ENCODE measurements around the gene RBM6. TPM values are rescaled to one million over a fixed set of nuclear protein-coding genes. Genes with fewer than 3 reads are reported as not detected.

Gene RBM6
- total RNA-seq, 4 donors from 2014 or later = 113 to 148 (median 129) TPM

GRCh38 chr3:50102558-50102957 is 162.6 kb downstream of the RBM6 start:
- Histone ChIP-seq H3K9me3 (no peaks in the 10 kb centered on the region), H3K27ac (no peak overlapping the region), H3K27me3 (no peaks in the 10 kb centered on the region), H3K4me1 (peaks cover 7% of the 10 kb centered on the region in 2 donors), H3K36me3 (peaks cover 93 to 97% of the 10 kb centered on the region in 2 donors), H3K4me3 (replicated peaks in 1 of 3) (no peak overlapping the region)
- TF ChIP-seq, protein P1, sequence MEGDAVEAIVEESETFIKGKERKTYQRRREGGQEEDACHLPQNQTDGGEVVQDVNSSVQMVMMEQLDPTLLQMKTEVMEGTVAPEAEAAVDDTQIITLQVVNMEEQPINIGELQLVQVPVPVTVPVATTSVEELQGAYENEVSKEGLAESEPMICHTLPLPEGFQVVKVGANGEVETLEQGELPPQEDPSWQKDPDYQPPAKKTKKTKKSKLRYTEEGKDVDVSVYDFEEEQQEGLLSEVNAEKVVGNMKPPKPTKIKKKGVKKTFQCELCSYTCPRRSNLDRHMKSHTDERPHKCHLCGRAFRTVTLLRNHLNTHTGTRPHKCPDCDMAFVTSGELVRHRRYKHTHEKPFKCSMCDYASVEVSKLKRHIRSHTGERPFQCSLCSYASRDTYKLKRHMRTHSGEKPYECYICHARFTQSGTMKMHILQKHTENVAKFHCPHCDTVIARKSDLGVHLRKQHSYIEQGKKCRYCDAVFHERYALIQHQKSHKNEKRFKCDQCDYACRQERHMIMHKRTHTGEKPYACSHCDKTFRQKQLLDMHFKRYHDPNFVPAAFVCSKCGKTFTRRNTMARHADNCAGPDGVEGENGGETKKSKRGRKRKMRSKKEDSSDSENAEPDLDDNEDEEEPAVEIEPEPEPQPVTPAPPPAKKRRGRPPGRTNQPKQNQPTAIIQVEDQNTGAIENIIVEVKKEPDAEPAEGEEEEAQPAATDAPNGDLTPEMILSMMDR (IDR thresholded peaks at IDR 0.05) = no peak
- TF ChIP-seq POLR2A (IDR thresholded peaks at IDR 0.05) = no peak
- intact Hi-C loops (cut with DNase I) = no loop called here
- 94 to 96% methylated on average over 7 of the region's 7 CpGs for WGBS, 2 donors
- no peak for DNase-seq

GRCh38 chr3:50111757-50112156 is 171.8 kb downstream of the RBM6 start:
- Histone ChIP-seq H3K36me3 (peaks cover 96% of the 10 kb centered on the region in 2 donors), H3K4me3 (replicated peaks in 1 of 3) (no peak overlapping the region), H3K27ac (no peak overlapping the region), H3K4me1 (peaks cover 7% of the 10 kb centered on the region in 2 donors), H3K9me3 (no peaks in the 10 kb centered on the region), H3K27me3 (no peaks in the 10 kb centered on the region)
- TF ChIP-seq POLR2A (IDR thresholded peaks at IDR 0.05) = no peak
- TF ChIP-seq, protein P1 (IDR thresholded peaks at IDR 0.05) = no peak
- WGBS, 2 donors = 92 to 93% methylated on average over 5 of the region's 5 CpGs
- DNase-seq = no peak
- intact Hi-C loops (cut with DNase I) = no loop called here

- Histone ChIP-seq H3K9me3 (no peaks in the 10 kb centered on the region), H3K4me1 (no peaks in the 10 kb centered on the region), H3K4me3 (replicated peaks in 1 of 3) (no peak overlapping the region), H3K36me3 (peaks cover 96% of the 10 kb centered on the region in 2 donors), H3K27ac (no peak overlapping the region), H3K27me3 (no peaks in the 10 kb centered on the region)
- DNase-seq = no peak
- TF ChIP-seq, protein P1 (IDR thresholded peaks at IDR 0.05) = no peak
- TF ChIP-seq POLR2A (IDR thresholded peaks at IDR 0.05) = no peak
- intact Hi-C loops (cut with DNase I) = no loop called here
- WGBS, 2 donors = 93 to 97% methylated on average over 3 of the region's 3 CpGs
These were observed 172.5 kb downstream of the RBM6 start for GRCh38 chr3:50112462-50112861.

GRCh38 chr3:50117120-50117519 is 177.2 kb downstream of the RBM6 start:
- H3K27ac ChIP-seq = no peak overlapping the region
- H3K27me3 ChIP-seq = no peaks in the 10 kb centered on the region
- H3K4me1 ChIP-seq = peaks cover 0 to 5% of the 10 kb centered on the region in 2 donors
- DNase-seq = no peak
- H3K9me3 ChIP-seq = no peaks in the 10 kb centered on the region
- peaks cover 79 to 80% of the 10 kb centered on the region in 2 donors for H3K36me3 ChIP-seq
- TF ChIP-seq, protein P1 (IDR thresholded peaks at IDR 0.05) = no peak
- TF ChIP-seq POLR2A (IDR thresholded peaks at IDR 0.05) = no peak
- intact Hi-C loops (cut with DNase I) = no loop called here
- WGBS, 2 donors = 87 to 94% methylated on average over 8 of the region's 8 CpGs
- H3K4me3 ChIP-seq (replicated peaks in 1 of 3) = no peak overlapping the region

DNA sequence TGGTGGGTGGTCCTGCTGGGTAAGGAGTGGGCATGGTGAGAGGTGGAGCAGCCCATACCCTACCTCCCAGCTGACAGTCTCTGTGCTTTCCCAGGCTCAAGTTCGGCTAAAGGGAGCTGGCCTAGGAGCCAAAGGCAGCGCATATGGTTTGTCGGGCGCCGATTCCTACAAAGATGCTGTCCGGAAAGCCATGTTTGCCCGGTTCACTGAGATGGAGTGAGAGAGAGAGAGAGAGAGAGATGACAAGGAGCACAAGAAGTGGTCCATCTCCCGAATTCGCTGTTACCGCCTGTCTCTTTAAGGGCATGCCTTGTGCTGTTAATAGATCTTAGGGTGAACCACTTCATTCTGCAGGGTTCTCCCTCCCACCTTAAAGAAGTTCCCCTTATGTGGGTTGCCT is 178.3 kb downstream of the RBM6 start:
- Histone ChIP-seq H3K27me3 (no peaks in the 10 kb centered on the region), H3K4me1 (peaks cover 0 to 5% of the 10 kb centered on the region in 2 donors), H3K27ac (no peak overlapping the region), H3K9me3 (no peaks in the 10 kb centered on the region), H3K4me3 (replicated peaks in 1 of 3) (no peak overlapping the region), H3K36me3 (peaks cover 70 to 71% of the 10 kb centered on the region in 2 donors)
- DNase-seq = no peak
- no peak for TF ChIP-seq POLR2A (IDR thresholded peaks at IDR 0.05)
- TF ChIP-seq, protein P1 (IDR thresholded peaks at IDR 0.05) = no peak
- WGBS, 2 donors = 87 to 94% methylated on average over 10 of the region's 10 CpGs
- intact Hi-C loops (cut with DNase I) = no loop called here

Measured in thyroid gland (tissue), 4 donors.